GM21367 (cell line): ENCODE measurements around the gene DHX35.

Source experiments
- ATAC-seq: cut with Tn5 transposase; IDR thresholded peaks from one replicate; pipeline ENCODE4 v1.9.1; 2021; ENCODE audit not compliant: unreplicated experiment

The DHX35 gene

DNA sequence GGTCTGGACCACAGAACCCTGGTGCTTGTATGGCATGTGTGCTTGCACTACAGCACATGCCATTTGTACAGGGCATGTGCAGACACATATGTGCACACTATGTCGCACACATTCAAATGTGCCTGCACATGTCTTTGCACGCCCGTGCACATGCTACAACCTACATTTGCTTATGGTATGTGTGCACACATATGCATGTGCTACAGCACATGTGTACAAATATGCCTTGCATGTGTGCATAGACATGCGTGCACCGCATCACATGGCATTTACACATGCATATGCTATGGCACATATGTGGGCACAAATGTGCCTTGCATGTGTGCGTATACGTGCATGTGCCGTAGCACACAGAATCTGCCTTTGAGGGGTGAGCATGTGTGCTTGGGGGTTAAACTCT is 90.5 kb downstream of the DHX35 start:
- no peak for ATAC-seq

DNA sequence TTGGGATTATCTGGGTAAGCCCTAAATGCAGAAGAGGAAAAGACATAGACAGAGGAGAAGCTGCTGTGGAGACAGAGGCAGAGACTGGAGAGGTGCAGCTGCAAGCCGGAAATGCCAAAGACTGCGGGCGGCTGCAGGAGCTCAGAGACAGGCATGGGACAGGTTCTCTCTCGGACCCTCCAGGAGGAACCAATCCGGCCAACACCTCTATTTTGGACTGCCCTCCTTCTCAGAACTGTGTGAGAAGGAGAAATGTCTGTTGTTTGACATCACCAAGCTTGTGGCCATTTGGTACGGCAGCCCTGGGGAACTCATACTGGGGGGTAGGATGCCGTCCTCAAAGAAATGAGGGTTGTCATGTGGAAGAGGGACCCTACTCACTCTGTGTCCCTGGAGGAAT is 95.0 kb downstream of the DHX35 start:
- ATAC-seq, result no peak

DNA sequence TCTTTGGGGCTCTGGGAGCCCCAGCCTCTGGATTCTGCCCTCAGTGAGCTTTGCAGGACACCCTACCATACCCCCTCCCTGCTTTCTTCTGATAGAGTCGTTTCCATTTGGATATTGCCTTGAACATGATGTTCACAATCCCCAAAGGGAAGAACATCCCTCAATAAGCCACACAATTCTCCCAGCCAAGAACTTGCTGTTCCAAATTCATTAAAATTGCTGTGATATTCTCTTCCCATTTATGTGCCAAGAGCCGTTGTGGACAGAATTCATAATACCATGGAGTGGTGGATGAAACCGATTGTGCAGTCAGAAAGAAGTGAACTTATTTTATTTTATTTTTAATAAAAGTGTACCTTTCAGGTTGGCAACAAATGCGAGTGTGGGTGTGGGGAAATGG is 95.8 kb downstream of the DHX35 start:
- no peak for ATAC-seq

DNA sequence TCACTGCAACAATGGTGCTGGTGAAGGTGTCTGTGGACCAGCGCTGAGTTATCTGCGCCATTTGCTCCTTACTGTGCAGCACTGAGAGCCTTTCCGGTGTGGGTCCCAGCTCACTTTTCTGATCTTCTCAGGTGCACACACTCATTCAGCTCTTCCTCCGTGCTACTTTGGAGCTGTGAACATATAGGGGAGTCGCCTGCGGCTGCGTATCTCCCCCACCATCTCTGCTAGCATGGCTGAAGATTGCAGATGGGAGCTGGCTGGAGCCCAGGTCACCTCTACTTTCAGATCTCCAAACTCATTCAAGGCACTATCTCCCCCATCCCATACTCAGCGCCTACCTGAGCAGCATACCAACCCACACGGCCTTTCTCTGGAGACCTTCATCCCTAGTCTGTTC is 96.9 kb downstream of the DHX35 start:
- ATAC-seq, result no peak

DNA sequence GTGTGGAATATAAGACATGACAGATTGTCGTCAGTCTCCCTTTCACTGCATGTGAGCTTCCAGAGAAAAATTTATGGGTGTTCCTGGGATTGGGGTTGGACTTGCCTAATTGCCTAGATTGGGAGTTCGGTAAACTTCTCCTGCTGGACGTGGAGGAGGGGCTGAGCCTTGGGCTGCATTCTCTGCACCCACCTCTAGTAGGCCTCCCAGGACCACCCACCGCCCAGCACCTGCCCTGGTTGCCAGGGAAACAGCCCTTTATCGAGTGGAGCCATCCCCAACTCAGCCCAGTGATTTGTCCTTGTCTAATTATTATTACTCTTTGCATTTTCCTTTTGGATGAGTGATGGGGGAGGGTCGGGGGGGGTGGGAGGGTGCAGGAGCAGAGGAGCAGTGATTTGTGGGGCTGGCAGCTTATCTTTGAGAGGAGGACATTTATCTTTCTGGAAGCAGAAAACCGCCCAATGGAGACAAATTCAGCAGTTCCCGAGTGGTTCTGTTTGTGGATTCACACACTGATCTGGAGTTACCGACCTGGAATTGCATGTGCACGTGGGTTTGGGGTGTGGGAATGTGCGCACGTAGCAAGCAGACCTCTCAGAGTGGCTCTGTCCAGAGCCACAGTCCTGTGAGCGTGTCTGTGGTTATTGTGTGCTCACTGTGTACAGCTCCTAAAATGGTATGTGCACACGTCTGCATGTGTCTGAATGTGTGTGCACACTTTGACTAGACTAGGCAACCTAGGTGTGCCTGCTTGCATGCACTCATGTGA is 104.5 kb downstream of the DHX35 start:
- no peak for ATAC-seq

DNA sequence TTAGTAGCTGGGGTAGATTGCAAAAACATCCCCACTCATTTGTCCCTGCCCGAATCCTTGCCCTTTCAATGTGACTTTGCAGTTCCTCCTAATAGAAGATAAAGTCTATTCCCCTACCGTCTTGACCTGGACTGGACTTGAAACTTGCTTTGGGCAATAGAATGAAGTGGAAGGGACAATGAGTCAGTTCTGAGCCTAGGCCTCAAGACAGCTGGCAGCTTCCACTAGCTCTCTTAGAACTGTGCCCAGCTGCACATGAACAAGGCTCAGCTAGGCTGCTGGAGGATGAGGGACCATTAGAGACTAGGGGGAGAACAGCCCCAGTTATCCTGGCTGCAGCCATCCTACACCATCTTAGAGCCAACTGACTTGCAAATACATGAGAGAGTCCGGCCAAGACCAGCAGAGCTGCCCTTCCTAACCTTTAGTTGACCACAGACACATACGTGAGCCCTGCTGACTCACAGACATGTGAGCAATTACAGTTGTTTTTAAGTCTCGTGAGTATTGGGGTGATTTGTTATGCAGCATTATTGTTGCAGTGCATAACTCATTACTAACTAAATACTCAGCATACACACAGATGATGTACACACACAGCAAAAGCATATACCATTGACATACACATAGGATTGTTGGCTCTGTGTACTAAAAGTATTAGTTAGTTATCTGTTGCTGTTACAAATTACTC is 105.5 kb downstream of the DHX35 start:
- ATAC-seq, result no peak

DNA sequence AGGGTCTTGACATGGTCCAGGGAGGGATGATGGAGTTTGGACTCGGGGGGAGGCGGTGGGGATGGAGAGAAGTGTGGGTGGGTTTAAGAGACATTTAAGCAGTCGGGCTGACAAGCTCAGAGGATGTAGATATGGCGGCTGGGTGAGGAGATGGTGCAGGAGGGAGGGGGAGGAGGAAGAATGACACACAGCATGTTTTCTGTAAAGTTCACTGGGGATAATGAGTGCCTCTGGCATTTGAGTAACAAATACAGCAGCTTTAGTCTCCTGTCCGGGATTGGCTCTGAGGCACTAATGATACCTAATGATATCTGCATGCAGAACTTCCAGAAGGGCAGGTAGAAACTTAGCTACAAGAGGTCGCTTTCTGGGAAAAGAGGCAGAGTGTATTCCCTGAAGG is 107.8 kb downstream of the DHX35 start:
- no peak for ATAC-seq

DNA sequence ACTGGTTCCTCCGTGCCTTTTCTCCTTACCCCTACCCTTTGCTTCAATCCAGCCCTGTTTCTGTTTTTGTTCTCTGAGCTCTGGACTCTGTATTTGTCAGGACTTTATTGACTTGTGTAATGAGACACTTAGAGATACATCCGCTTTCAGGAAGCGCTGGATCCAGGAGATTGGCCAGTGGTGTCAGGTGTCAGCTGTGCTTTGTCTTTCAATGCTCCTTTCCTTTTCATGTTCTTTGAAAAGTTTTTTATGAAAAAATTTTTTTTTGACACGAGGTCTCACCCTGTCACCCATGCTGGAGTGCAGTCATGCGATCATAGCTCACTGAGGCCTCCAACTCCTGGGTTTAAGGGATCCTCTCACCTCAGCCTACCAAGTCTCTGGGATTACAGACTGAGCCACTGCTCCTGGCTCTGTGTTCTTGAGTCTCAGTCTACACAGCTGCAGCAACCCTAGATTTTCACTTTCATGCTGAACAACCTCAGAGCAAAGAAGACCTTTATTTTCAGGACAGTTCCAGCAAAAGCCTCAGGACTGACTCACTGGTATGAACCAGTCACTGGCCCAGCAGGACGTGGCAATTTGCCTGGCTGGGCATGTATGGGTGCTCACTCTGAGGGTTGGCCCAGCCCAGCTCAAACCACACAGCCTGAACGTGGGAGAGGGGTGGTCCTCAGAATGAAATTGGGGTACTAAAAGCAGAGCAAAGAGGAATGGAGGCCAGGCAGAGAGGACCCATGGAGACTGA is 108.5 kb downstream of the DHX35 start:
- ATAC-seq, result no peak

DNA sequence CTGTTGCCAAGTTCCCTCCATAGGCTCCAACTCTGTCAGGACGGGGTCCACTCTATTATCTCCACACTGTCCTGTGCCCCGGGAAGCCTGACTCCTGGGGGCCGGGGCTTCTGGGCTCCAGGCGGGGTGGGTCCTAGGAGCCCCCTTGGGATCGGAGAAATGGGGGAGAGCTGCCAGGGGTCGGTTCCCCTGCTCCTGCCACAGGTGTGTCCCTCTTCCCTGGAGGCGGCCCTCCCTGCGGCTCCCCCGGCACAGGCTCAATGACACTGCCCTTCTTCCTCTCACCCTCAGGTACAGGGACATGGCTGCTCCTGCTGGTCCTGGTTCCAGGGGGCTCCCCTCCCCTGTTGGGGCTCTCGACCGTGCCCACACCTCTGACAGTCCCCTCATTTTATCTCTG is 110.0 kb downstream of the DHX35 start:
- ATAC-seq, result no peak

DNA sequence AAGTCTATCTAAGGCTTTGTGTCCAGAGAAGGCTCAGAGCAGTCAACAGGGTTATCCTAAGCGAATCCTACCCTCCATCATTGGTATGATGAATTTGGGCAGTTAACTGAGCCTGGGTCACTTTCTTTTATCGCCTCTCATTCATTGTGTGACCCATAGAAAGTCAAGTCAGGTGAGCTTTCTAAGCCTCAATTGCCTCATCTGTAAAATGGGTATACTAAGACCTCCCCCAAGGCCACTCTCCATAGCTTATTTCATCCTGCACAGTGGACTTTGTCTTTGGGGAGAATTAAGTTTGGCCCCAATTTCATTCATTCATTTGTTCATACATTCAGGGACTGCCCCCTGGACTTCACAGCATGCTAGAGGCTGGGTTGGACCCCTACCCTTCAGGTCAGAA is 110.5 kb downstream of the DHX35 start:
- ATAC-seq, result no peak

DNA sequence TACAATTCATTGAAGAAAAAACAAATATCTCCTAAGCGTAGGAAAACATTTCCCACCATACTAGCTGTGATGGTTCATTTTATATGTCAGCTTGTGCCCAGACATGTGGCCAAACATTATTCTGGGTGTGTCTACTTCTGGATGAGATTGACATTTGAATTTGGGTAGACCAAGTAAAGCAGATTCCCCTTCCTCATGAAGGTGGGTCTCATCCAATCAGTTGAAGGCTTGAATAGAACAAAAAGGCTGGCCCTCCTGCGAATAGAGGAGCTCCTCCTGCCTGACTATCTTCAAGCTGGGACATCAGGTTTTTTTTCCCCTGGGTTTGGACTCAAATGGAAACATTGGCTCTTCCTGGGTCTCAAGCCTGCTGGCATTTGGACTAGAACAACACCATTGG is 113.6 kb downstream of the DHX35 start:
- ATAC-seq, result no peak

DNA sequence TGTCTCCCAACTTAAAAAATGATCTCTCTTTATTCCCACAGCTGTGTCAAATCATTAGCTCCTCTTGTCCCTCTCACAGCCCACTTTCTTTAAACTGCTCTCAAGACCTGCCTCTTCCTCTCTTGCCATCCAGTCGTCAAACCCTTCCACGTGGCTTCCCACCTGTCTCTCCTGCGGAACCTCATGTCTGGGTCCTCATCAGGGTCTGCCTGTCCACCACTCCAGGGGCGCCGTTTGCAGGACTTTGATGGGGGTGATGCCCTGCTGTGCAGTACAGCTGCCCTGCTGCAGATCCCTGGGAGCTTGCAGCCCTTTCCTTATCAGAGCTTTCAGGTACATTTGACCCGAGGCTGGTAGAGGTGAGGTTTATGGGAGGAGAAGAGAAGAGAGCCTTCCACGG is 114.8 kb downstream of the DHX35 start:
- ATAC-seq, result no peak

DNA sequence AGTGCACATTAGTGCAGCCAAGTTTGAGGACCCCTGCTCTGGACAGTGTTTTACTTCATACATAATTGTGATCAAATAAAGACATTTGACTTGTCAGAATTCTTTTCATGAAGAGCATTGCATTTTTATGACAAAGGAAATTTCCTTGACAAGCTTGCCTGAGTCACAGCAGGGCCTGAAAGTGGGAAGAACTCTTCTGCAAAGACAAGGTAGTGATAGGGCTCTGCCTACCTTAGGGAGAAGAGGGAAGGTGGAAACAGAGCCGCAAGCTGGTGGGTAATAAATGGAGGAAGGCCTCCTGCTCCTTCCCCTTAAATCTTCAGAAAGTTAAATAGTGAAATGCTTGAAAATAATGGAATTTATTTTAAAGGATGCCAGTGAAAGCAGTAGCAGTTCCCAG is 118.2 kb downstream of the DHX35 start:
- no peak for ATAC-seq

DNA sequence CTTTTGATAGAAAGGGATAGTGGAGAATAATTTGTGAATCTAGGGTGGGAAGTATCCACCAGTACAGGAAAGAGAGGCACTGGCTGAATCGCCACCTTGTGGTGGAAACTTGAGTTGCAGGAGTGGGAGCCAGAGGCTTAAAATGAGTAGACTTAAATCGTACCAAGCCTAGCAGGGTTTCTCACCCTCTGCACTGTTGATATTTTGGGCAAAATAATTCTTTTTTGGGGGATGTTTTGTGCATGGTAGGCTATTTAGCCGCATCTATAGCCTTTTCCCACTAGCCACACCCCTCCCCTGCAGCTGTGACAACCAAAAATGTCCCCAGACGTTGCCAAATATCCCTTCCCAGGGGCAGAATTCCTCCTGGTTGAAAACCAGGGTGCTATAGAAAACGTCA is 119.1 kb downstream of the DHX35 start:
- ATAC-seq, result no peak

DNA sequence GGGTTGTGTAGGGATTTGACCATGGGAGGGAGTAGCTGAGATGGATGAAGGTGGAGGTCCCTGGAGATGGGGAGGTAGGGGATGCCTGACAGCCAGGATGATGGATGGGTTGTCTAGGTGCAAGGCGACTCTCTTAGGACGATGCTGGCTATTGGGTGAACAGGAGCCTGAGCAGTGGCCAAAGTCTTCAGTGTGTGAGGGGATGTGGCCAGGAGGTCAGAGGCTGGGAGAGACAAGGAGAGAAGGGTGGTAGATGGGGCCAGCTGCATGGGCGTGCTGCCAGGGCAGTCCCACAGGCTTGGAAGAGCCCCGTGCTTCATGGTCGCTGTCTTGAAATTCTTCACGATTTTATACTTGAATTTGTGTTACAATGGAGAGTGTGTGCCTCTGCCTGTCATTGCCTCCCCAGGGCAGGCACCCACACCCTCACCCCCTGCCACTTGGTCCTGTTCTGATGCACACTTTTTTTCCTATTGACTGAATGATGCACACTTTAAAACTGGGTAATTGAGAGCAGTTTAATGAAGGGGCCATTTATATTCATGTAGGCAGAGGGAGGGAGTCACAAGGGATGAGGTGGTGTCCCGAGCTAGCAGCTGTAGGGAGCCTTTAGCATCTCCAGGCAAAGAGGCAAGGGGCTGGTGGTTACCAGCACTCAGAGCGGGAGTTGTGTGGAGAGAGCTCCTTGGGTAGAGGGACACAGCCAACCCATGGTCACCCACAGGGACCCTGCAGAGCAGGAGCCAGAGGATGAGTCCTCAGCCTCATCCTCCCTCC is 120.7 kb downstream of the DHX35 start:
- no peak for ATAC-seq

DNA sequence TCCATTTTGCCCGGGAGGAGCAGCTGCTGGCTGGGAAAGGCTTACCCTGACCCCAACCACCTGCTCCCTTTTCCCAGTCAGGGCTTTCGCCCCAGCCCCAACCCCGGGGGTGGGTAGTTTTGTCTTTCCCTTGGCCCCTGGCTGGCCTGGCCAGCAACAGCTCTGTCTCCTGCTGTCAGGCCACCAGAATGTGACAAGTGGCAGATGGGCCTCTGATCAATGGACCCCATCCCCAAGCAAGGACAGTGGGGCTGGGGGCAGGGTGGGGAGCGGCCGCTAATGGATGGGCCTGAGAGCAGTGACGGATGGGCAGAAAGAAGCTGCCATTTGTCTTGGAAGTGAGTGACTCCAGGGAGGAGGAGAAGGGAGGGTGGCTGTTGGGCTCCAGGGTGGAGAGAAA is 121.6 kb downstream of the DHX35 start:
- no peak for ATAC-seq

DNA sequence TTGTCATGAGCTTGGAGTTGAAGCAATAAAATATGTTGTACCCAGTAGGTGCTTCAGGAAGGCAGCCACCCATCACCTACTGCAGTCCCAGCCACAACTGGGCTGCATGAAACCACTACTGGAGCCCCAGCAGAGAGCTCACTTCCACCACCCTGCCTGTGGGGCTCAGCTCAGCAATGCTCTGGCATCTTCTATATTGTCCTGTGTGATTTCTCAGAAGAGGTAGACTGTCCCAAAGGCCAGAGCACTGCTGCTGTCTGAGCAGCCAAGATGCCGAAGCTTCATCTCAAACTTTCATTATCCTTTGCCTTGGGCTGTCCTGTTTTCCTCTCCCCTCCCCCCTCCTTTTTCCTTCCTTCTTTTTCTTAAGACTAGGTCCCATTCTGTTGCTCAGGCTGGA is 126.9 kb downstream of the DHX35 start:
- no peak for ATAC-seq
